SIG-M5 (cell line): ENCODE data around the gene AGBL5.

Source experiments
- DNase-seq: peaks from one replicate; lab custom pipeline; 2025; lab: John Stamatoyannopoulos, UW

AGBL5 gene

DNA sequence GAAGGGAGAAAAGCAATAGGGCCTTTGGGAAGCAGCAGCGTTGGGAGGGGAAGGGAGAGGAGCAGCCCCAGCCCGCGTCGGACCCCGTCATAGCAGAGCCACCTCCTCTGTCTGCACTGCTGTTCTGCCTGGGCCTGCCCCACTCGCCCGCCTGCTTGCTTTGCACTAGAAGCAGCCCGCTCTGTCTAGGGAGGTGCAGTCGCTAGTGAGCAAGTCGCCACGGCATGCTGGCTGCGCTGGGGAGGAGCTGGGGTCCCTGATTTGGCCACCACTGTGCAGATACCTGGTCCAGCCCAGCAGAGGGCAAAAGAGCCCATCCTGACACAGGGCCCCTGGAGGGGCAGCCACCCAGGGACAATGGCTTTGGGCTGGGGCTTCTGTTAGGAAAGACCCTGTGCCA lies 26.7 kb upstream of the AGBL5 start:
- no peak for DNase-seq

DNA sequence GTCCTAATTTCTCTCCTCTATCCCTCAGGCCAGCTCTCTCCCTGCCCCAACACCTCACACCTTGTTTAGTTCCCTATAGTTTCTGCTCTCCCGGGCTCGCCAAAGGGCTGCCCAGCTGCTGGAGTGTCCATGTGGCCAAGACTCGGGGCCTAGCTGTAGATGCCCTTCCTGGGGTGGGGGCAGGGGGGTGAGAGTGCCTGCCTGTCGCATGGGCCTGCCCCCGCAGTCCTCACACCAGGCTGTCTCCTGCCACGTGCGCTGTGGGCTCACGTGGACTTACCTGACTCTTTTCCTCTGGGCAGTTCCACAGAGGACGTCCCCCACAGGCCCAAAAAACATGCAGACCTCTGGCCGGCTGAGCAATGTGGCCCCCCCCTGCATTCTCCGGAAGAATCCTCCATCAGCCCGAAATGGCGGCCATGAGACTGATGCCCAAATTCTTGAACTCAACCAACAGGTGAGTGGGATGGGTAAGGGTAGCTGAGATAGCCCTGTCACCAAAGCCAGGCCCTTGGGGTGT lies 26.1 kb upstream of the AGBL5 start:
- DNase-seq: no peak

DNA sequence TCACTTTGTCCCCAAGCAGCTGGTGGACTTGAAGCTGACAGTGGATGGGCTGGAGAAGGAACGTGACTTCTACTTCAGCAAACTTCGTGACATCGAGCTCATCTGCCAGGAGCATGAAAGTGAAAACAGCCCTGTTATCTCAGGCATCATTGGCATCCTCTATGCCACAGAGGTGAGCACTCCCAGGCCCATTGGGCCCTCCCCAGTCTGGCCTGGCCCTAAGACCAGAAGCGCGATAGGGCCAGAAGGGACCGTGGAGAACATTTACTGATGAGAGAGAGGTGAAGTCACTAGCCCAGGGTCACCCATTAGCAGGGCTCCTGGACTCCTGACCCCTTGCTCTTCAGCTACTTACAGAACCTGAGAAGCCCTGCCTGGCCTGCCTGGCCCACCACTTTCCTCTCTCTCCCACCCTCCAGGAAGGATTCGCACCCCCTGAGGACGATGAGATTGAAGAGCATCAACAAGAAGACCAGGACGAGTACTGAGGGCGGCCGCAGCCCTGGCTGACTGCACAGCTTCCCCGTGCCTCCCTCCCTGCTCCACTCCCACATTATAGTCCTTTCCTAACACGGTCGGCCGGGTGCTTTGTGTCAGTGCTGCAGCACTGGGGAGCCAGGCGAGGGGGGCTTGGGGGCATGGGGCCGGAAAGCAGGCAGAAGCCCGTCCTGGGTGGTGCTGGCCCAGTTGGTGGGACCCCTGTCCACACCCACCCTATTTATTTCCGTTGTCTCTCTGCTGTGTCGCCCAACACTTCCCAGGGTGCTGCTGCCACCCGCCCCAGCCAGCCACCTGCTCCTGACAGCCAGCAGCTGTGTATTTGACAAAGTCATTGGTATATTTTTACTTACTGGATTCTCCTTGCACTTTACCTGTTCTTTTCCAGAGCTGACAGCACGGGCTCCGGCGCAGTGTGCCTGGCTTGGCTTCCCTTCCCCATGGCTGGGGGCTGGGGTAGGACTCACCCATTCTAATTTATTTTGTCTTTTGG lies 25.3 kb upstream of the AGBL5 start:
- DNase-seq: no peak

DNA sequence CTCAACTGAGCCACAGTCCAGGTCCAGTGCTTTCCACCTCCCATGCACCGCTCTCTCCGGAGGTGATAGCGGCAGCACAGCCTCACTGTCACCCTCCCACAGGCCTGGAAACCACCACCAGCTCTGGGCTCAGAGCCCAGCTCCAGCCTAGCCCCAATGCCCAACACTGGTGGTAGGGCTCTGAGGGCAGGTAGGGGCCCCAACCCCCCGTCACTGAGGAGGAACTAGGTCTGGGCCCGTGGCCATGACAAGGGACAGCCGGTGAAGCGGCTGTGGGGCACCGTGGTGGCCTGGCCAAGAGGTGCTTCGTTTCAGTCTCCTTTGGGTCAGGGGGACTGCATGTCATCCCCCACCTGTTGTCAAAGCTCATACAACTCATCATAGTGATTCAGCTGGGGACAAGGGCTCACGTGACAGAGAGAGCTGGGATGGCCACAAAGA lies 24.2 kb upstream of the AGBL5 start:
- no peak for DNase-seq

DNA sequence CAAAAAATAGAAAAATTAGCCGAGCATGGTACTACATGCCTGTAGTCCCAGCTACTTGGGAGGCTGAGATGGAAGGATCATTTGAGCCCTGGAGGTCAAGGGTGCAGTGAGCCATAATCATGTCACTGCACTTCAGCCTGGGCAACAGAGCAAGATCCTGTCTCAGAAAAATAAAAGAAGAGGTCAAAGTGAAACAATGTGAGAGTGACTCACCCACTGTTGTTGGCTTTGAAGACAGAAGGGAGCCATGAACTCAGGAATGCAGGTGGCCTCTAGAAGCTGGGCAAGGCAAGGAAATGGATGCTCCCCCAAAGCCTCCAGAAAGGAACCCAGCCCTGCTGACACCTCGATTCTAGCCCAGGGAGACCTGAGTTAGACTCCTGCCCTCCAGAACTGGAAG lies 22.4 kb upstream of the AGBL5 start:
- DNase-seq: no peak

DNA sequence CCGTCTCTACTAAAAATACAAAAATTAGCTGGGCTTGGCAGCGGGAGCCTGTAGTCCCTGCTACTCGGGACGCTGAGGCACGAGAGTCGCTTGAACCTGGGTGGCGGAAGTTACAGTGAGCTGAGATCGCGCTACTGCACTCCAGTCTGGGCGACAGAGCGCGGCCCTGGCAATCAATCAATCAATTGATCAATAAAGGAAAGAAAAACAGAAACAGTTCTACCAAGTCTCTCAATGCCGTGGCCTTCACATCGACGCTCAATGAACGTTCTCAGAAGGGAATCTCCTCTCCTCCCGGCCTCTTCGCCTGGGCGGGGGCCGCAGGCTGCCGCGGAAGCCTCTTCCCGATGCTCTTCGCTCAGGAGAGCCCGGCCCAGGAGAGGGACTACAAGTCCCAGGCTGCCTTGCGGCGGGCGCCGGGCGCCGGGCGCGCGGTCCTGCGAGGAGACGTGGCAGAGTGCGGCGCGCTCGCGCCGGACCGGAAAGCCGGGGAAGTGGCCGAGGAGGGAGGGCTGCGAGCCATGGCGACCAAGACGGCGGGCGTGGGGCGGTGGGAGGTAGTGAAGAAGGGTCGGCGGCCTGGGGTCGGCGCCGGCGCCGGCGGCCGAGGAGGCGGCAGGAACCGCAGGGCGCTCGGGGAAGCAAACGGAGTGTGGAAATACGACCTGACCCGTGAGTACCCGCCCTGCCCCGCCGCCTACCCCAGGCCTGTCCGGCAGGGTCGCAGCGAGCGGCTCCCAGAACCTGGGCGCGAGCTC lies 18.8 kb upstream of the AGBL5 start, which contains the start of gene TMEM214:
Gene TMEM214 (plus strand): TSS at position 471 of the 758 bp plus-strand sequence. CDS start 51 bp downstream, at position 522.
- no peak for DNase-seq

DNA sequence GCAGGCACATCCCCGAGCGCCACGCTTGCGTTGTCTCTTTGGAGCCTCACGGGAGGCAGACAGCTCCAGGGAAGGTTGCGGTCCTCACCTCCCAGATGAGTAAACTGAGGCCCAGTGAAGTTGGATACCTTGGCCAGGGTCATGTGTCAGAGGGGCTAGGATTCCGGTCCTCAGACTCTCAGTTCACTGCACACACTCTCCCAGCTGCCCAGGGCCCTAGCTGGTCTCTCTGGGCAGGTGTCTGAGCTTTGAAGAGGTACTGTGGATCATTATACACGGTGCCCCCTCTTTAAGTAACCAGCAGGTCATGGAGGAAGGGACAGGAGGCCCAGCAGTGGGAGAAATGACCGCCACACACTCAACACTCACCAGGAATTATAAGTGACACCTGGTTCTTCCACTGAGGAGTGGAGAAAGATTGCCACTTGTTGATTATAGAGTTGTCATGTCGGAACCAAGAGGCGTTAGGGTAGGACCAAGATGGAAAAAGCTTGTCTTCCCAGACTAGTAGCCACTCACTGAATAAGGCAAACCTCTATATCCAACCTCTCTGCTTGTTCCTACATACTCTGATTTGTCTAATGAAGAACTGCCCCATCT lies 18.1 kb upstream of the AGBL5 start:
- no peak for DNase-seq

DNA sequence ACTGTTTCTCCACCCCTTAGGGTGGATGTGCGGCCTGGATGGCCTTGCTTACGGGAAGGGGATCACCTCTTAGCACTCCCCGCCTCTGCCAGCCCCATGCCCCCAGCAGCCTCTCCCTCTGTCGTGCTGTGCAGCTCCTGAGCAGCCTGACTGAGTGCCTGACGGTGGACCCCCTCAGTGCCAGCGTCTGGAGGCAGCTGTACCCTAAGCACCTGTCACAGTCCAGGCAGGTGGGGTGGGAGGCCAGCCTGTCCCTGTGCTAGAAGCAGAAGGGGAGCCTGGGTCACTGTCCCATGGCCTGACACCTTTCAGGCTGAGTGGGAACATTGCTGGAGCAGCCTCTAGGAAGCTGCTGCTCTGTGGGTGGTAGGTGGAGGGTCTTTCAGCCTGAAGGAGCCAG lies 13.5 kb upstream of the AGBL5 start:
- DNase-seq: no peak

DNA sequence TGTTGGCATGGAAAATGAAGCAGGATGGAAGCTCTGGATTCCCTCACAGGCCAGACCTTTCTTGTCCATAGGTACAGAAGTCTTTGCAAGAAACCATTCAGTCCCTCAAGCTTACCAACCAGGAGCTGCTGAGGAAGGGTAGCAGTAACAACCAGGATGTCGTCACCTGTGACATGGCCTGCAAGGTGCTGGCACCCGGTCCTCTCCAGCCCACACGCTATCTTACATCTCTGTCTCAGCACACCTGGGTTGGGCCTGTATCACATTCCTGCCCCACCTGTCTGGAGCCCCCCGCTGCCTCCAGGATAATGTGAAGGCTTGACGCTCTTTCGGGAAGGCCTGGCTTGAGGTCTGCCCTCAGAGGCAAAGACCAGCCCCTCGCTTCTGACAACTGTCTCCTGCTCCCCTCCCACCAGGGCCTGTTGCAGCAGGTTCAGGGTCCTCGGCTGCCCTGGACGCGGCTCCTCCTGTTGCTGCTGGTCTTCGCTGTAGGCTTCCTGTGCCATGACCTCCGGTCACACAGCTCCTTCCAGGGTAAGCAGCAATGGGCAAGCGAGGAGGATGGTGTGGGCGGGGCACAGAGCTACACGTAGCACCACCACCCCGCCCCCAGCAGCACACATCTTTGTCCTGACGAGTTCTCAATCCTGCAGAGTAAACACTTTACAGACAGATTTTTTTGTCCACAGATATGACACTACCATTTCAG lies 12.7 kb upstream of the AGBL5 start:
- DNase-seq: no peak

DNA sequence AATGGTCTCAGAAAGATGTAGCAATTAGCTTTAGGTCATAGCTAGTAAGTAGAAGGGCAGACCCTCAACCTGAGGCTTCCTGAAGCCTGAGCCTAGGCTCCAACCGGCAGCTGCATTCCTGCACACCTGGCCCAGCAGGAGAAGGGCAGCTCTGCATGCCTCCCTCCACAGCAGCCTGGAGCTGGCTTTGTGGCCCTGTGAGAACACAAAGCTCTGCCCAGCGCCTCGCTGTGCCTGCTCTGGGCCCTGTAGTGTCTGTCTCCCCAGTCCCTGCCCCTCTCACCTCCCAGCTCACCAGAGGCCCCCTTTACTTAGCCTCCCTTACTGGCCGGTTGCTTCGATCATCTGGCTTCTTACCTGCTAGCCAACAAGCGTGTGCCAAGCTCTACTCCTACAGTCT lies 12.0 kb upstream of the AGBL5 start:
- no peak for DNase-seq

DNA sequence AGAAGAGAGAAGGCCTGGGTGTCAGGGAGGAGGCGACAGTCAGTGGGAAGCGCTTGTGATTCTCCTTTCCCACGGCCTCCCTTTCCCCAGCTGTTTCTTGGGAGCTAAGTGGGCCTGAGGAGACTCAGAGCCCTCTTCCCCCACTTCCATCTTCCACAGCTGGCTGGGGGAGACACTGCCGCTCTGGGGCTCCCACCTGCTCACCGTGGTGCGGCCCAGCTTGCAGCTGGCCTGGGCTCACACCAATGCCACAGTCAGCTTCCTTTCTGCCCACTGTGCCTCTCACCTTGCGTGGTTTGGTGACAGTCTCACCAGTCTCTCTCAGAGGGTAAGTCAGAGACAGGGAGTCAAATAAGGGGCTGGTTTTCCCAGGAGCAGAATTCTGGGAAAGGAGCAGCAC lies 11.6 kb upstream of the AGBL5 start:
- no peak for DNase-seq

DNA sequence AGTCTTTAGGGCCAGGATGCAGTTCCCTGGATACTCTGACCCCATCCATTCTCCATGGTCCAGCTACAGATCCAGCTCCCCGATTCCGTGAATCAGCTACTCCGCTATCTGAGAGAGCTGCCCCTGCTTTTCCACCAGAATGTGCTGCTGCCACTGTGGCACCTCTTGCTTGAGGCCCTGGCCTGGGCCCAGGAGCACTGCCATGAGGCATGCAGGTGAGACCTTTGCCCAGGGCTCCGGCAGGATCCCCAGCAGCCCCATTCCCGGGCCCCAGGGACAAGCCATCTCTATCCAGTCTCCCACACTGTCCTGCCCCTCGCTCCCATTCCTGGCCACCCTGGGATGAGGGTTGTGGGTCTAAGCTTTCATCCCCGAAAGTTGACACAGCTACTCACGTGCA lies 11.2 kb upstream of the AGBL5 start:
- DNase-seq: no peak

DNA sequence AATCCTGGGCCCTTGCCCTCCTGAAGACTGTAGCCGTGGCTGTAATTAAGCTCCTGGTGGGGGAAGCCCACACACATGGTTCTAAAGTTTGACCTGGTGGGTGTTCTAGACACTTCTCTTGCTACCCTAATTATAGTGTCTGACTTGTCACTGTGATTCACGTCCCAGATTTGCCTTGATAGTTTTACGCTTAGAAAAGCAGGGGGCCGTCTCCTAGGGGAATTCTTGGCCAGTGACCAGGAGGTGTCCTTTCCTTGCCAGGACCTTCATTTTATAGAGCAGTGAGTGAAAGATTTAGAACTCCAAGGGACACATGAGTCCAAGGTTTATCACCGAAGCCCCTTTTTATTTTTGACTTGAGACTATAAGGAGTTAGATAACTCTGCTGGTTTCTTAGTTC lies 9.7 kb upstream of the AGBL5 start:
- no peak for DNase-seq

DNA sequence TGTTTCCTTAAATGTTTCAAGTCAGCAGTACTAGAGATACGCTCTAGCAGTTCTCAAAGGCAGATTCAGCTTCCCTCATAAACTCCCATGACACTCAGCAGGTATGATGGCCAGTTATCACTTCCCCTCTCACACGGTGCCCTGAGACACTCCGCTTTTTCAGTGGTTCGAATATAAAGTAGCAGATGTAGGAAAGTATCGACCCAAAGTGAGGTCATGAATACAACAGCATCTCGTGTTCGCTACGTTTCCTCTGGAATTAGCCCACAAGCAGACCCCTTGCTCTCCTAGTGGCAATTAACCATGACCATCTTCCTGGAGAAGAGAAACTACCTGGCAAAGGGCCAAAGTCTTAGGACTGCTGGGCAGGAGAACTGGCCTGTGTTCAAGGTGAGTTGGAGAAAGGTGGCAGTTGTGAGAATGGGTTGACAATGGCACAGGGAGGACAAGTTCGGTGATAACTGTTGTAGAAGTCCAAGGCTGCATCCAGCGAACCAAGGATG lies 9.3 kb upstream of the AGBL5 start:
- no peak for DNase-seq

DNA sequence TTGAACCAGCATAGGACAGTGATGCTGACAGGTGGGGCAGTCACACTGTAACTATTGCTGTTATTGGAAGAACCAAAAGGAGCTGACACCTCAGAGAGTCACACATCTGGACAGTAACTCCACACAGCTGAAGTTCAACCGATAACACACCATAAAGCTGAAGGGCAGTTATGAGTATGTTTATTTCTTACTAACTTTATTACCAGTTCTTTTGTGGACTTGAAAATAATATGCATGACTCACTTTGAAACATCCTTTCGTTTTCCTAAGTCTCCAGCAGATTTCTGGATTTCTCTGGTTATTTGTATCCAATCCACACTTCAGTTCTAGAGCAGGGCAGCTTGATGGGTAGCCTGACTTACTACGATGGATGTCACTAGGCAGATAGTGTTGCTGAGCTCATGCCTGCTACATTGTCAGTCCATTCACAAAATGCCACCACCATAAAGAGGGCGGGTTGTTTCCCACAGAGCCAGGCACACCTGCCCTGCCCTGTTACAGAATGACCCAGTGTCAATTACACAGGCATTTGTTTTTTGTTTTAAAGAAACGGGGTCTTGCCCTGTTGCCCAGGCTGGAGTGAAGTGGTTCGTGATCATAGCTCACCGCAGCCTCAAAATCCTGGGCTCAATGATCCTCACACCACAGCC lies 8.4 kb upstream of the AGBL5 start:
- DNase-seq: no peak

DNA sequence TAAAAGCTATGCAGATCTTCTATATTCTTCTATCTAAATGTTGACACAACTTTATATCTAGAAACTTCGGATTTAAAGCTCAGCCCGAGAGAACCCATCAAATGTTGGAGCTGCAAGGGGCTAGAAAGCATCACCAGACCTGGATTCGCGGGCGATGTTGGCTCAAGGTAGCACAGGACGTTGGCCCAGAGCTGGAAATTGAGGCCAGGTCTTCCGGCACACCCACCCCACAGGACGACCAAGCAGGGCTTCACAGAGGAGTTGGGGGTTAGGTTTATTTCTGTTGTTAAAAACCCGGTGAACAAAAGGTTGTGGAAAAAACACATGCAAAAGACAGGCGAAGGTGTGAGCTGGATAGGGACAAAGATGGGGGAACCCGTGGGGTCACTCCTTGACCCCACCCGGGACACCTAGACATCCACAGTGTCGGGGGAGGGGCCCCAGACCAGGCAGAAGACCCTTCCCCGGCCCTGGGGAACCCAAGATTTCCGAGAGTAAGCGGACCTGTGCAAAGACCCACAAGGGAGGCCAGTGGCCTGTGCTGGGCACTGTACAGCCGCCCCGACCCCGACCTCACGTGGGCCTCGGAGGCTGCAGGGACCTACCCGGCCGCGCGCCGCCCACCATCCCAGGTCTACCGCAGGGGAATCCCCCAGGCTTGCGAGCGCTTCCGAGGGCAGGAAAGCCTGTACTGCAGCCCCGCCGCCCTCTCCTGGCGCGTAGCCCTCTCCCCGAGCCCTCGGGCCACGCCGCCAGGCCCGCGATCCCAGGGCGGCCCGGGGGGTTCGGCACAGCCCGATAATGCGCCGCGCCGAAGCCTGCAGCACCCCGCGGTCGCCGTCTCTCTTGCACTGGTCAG lies 1.8 kb upstream of the AGBL5 start:
- DNase-seq: no peak

DNA sequence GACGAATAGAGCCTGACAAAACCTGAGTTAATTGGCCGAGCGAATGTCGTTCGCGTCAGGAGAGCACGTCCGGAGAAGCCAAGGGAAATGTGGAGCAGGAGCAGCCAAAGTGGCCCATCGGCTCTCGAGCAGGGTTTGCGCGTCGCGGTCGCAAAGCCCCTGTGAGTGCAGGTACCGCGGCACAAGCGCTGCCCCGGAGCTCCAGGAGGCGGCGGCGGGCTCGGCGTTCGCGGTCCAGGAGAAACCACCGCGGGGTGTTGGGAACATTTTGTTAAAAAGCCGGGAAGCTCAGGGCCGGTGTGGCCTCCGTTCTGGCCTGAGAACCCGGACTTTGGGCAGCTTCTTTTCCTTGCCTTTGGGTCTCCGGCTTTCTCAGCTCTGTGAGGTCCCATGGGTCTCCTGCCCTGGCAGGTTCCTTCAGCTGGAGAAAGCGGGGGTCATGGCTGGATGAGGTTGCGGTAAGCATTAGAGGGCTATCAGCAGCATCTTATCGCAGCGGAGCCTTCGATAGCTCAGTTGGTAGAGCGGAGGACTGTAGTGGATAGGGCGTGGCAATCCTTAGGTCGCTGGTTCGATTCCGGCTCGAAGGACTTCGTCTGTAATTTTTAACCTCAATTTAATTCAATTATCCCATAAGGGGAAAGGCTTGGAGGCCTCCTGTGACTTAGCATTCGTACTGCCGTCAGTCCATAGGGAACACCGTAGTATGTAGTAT lies 1.0 kb upstream of the AGBL5 start:
- DNase-seq: peak; percentile 78

DNA sequence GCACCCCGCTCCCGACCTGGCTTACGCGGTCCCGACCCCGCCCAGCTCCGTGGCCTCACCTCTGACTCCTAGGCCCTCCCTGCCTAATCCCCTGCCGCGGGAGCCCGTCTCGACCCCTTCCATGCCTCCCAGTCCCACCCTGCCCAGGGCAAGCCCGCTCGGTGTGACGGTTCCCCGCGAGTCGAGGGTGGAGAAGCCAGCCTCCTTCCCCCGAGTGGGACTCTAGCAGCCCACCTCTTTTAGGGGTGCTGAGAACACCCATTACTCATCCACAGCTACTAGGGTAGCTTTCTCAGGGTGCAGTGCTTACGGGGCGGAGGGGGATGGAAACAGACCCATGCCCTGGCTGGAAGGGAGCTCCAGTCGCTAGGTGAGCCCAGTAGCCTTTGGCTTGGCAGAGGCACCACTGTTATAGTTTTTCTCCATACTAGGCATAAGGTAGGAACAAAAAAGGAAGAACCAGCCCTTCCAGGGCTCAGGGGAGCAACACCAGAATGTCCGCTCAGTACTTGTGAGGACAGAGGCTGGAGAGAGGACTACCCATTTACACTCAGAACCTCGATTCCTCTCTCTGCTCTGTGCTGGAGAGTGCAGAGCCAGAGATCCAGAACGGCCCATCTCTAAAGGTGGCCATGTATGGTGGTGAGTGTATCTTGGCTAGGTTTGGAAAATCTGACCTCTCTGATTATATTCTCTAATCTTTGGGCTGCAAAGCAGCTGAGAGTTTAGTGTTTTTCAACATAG lies 606 bp downstream of the AGBL5 start:
- DNase-seq: no peak

DNA sequence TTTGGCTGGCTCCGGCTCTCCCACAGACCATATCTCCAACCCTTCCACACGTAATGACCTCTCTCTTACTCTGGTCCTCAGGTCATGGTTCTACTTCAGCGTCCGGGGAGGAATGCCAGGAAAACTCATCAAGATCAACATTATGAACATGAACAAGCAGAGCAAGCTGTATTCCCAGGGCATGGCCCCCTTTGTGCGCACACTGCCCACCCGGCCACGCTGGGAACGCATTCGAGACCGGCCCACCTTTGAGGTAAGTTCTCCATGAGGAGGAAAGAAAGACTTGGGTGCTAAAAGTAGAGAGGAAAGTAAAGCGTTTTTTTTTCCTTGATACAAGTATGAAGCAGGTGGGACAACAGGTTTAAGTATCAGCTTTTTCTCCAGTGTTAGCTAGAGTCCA lies 1.9 kb downstream of the AGBL5 start:
- no peak for DNase-seq
